ENCODE data around the gene PVALEF.
"Not testable (repeated sequence)": the region's sequence is repeated elsewhere in the genome, so short reads cannot be mapped to it uniquely, and the experiment has no call there.

PVALEF gene

GRCh38 chr17:81221371-81221841 lies 56.1 kb downstream of the PVALEF start:
- no peak for DNase-seq (ENCODE audit: low read depth)

GRCh38 chr17:81221842-81222619 lies 56.7 kb downstream of the PVALEF start:
- no peak for DNase-seq (ENCODE audit: low read depth)

GRCh38 chr17:81222620-81222905 lies 57.3 kb downstream of the PVALEF start:
- no peak for DNase-seq (ENCODE audit: low read depth)

GRCh38 chr17:81222906-81223761 lies 57.8 kb downstream of the PVALEF start, which contains the start of gene CEP131:
Gene CEP131, minus strand, starts transcription at chr17:81222965. Its CDS starts 2,909 bp downstream, at chr17:81220056.
- DNase-seq (ENCODE audit: low read depth), result peak; percentile 100

GRCh38 chr17:81223762-81224130 lies 58.4 kb downstream of the PVALEF start:
- DNase-seq (ENCODE audit: low read depth), result no peak

GRCh38 chr17:81227630-81228029 lies 62.3 kb downstream of the PVALEF start:
- DNase-seq (ENCODE audit: low read depth), result not testable (repeated sequence)

- no peak for DNase-seq (ENCODE audit: low read depth)
Observed at GRCh38 chr17:81228420-81228819, 63.1 kb downstream of the PVALEF start.

GRCh38 chr17:81228834-81229665 lies 63.7 kb downstream of the PVALEF start:
- no peak for DNase-seq (ENCODE audit: low read depth)

GRCh38 chr17:81229666-81229920 lies 64.3 kb downstream of the PVALEF start:
- DNase-seq (ENCODE audit: low read depth), result no peak

- no peak for DNase-seq (ENCODE audit: low read depth)
Observed at GRCh38 chr17:81230043-81230820, 64.9 kb downstream of the PVALEF start.

GRCh38 chr17:81231121-81231645 lies 65.9 kb downstream of the PVALEF start:
- DNase-seq (ENCODE audit: low read depth), result no peak

GRCh38 chr17:81231766-81232581 lies 66.7 kb downstream of the PVALEF start:
- DNase-seq (ENCODE audit: low read depth), result no peak
